ENCODE measurements around the gene ACACA. TPM values are rescaled to one million over a fixed set of nuclear protein-coding genes. Genes with fewer than 3 reads are reported as not detected.

The ACACA gene
- total and polyA plus RNA-seq, 9 of the 15 experiments (the other 6 are each of a cell fraction or from before 2014, with no cell fraction given), result 35.9 to 135 (median 88.4) TPM

DNA sequence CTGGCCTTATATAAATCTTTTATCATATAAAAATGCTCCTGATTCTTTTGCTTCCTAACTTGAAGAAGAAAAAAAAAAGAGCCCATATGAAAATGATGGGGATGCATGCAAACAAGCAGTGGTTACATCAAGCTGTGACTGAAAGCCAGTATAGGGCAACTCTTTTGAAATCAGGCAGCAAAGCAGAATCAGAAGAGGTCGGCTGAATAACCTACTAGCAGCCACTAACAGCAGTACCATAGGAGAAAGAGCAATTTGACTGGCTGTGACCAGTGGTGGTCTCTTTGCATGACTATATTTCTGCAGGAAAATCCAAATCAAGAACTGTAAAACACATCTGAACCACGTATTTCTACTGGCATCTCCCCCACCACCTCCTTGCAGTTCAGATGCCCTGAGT is 192.7 kb downstream of the ACACA start:
- Histone ChIP-seq H3K9me1 (ENCODE audit: control insufficient read depth, insufficient read depth, low read length) (no peaks in the 10 kb centered on the region), H2AFZ (ENCODE audit: low read depth, low read length) (no peak overlapping the region), H3K27ac (ENCODE audit: extremely low read depth, low read depth, low read length) (no peak overlapping the region), H3K9ac (ENCODE audit: insufficient read depth in 1 of 2, low read depth in 2 of 2, low read length in 2 of 2) (no peak overlapping the region), H3K4me3 (no peak overlapping the region), H3K4me2 (ENCODE audit: insufficient read depth, low read length) (no peak overlapping the region), H4K20me1 (replicated peaks; ENCODE audit: control insufficient read depth, insufficient read depth, low read length) (no peaks in the 10 kb centered on the region), H3K27me3 (ENCODE audit: control insufficient read depth in 2 of 2, insufficient read depth in 2 of 2, low read length in 2 of 2) (no peaks in the 10 kb centered on the region), H3K4me1 (replicated peaks in 1 of 2; ENCODE audit: control insufficient read depth in 2 of 2, insufficient read depth in 2 of 2, low read length in 2 of 2) (peaks cover 0 to 10% of the 10 kb centered on the region in 2 experiments; a peak in 3 of 5 replicates), H3K9me3 (replicated peaks; ENCODE audit: control insufficient read depth, insufficient read depth, low read depth, low read length) (no peaks in the 10 kb centered on the region), H3K36me3 (ENCODE audit: control insufficient read depth, insufficient read depth, low read length) (peaks cover 92% of the 10 kb centered on the region), H3K79me2 (ENCODE audit: control insufficient read depth, insufficient read depth, low read length) (no peaks in the 10 kb centered on the region)
- no peak for DNase-seq (ENCODE audit: extremely low read depth in 1 of 4, low spot score in 3 of 4)
- FAIRE-seq, result no peak
- ChIA-PET POLR2A (interaction anchor here (0.8 to 1.3 kb wide), 2 partner anchors 9 kb away, joined by 3 to 5 read pairs; no protein-coding TSS in a partner anchor), CTCF (ENCODE audit: low intra/inter-chr PET ratio) (interaction anchor here (0.6 kb wide), 1 partner anchor 22 kb away, joined by 3 read pairs; no protein-coding TSS in a partner anchor)
- intact Hi-C loops (cut with micrococcal nuclease), result loop anchor here (10.0 kb wide), 1 partner anchor 589 kb away; no protein-coding TSS in a partner anchor
- BruUV-seq (replicated peaks), result no TSS peak
- no peak for ATAC-seq
- in situ Hi-C loops (cut with MboI), result no loop called here
- WGBS (ENCODE audit: insufficient coverage, low coverage, missing lambda C conversion rate), result 97% methylated on average over 2 of the region's 2 CpGs
- TF ChIP-seq, protein P1, sequence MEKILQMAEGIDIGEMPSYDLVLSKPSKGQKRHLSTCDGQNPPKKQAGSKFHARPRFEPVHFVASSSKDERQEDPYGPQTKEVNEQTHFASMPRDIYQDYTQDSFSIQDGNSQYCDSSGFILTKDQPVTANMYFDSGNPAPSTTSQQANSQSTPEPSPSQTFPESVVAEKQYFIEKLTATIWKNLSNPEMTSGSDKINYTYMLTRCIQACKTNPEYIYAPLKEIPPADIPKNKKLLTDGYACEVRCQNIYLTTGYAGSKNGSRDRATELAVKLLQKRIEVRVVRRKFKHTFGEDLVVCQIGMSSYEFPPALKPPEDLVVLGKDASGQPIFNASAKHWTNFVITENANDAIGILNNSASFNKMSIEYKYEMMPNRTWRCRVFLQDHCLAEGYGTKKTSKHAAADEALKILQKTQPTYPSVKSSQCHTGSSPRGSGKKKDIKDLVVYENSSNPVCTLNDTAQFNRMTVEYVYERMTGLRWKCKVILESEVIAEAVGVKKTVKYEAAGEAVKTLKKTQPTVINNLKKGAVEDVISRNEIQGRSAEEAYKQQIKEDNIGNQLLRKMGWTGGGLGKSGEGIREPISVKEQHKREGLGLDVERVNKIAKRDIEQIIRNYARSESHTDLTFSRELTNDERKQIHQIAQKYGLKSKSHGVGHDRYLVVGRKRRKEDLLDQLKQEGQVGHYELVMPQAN (IDR thresholded peaks at IDR 0.05; ENCODE audit: borderline replicate concordance), result no peak
- TF ChIP-seq RBM14 (IDR thresholded peaks at IDR 0.05; ENCODE audit: borderline replicate concordance, insufficient read depth, low read depth, low read length), result no peak
- TF ChIP-seq, protein P2, sequence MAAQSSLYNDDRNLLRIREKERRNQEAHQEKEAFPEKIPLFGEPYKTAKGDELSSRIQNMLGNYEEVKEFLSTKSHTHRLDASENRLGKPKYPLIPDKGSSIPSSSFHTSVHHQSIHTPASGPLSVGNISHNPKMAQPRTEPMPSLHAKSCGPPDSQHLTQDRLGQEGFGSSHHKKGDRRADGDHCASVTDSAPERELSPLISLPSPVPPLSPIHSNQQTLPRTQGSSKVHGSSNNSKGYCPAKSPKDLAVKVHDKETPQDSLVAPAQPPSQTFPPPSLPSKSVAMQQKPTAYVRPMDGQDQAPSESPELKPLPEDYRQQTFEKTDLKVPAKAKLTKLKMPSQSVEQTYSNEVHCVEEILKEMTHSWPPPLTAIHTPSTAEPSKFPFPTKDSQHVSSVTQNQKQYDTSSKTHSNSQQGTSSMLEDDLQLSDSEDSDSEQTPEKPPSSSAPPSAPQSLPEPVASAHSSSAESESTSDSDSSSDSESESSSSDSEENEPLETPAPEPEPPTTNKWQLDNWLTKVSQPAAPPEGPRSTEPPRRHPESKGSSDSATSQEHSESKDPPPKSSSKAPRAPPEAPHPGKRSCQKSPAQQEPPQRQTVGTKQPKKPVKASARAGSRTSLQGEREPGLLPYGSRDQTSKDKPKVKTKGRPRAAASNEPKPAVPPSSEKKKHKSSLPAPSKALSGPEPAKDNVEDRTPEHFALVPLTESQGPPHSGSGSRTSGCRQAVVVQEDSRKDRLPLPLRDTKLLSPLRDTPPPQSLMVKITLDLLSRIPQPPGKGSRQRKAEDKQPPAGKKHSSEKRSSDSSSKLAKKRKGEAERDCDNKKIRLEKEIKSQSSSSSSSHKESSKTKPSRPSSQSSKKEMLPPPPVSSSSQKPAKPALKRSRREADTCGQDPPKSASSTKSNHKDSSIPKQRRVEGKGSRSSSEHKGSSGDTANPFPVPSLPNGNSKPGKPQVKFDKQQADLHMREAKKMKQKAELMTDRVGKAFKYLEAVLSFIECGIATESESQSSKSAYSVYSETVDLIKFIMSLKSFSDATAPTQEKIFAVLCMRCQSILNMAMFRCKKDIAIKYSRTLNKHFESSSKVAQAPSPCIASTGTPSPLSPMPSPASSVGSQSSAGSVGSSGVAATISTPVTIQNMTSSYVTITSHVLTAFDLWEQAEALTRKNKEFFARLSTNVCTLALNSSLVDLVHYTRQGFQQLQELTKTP (IDR thresholded peaks at IDR 0.05; ENCODE audit: low read depth in 1 of 2, partially characterized antibody in 2 of 2), result no peak
- TF ChIP-seq NCOA4 (IDR thresholded peaks at IDR 0.05; ENCODE audit: partially characterized antibody), result no peak
- no peak for TF ChIP-seq ETV6 (IDR thresholded peaks at IDR 0.05; ENCODE audit: borderline replicate concordance in 1 of 2, low read depth in 2 of 2, low read length in 1 of 2)
- TF ChIP-seq ETV6 (CRISPR knock-in tag; IDR thresholded peaks at IDR 0.05; ENCODE audit: borderline replicate concordance), result no peak
- no peak for TF ChIP-seq ZNF23 (CRISPR knock-in tag; IDR thresholded peaks at IDR 0.05)
- TF ChIP-seq KLF1 (tag; IDR thresholded peaks at IDR 0.05), result no peak

All from K562 (cell line).